K562 (cell line): ENCODE measurements around the gene HMCN2.

Experiments used
- AFF4 ChIP-seq: sonication (generic); formaldehyde crosslinking; IDR thresholded peaks from 2 replicates; pipeline ENCODE4 v1.8.0; 2023; ENCODE audit warnings: mild to moderate bottlenecking, missing genetic modification reagents
- BRF2 ChIP-seq: IDR thresholded peaks from 3 replicates; pipeline ENCODE4 v1.6.1; 2011; ENCODE audit warnings: borderline replicate concordance, mild to moderate bottlenecking; ENCODE audit not compliant: insufficient read length, insufficient read depth
- CHCHD3 ChIP-seq: fragments of 250-450 bp; sonication (Bioruptor Pico); IDR thresholded peaks from 2 replicates; pipeline ENCODE4 v2.1.2; 2022; ENCODE audit warnings: mild to moderate bottlenecking
- CTCF ChIP-seq, 3 experiments: IDR thresholded peaks in 2 of 3; conservative IDR thresholded peaks in 1 of 3; 2 replicates each; pipeline ENCODE4 v1.5.1; 2011 to 2012; ENCODE audit warnings: low read length in 3 of 3, mild to moderate bottlenecking in 3 of 3, control low read depth in 2 of 3, improper control_type of control experiment in 1 of 3, inconsistent platforms in 1 of 3, low read depth in 1 of 3, mixed read lengths in 1 of 3, moderate library complexity in 1 of 3; ENCODE audit not compliant: insufficient read depth in 2 of 3
- EGR1 ChIP-seq: fragments of 450-650 bp; conservative IDR thresholded peaks from 2 replicates; pipeline ENCODE4 v1.6.1; 2017; ENCODE audit warnings: mild to moderate bottlenecking
- ETS1 ChIP-seq: conservative IDR thresholded peaks from 2 replicates; pipeline ENCODE4 v1.6.1; 2011; ENCODE audit warnings: low read depth, mild to moderate bottlenecking, low read length; ENCODE audit not compliant: control insufficient read depth
- KLF10 ChIP-seq: fragments of 250-450 bp; sonication (Bioruptor Pico); IDR thresholded peaks from 2 replicates; pipeline ENCODE4 v1.6.1; 2021; ENCODE audit warnings: matching md5 sums
- LEF1 ChIP-seq: fragments of 450-650 bp; IDR thresholded peaks from 2 replicates; pipeline ENCODE4 v1.6.1; 2016; ENCODE audit warnings: mild to moderate bottlenecking
- MAX ChIP-seq: sonication (generic); formaldehyde crosslinking; IDR thresholded peaks from 2 replicates; pipeline ENCODE4 v1.9.0; 2022; ENCODE audit warnings: mild to moderate bottlenecking, missing genetic modification reagents
- NR2C2 ChIP-seq, 2 experiments: fragments of 200-800 bp in 1 of 2; sonication (Bioruptor generic) in 1 of 2; sonication (generic) in 1 of 2; formaldehyde crosslinking in 1 of 2; IDR thresholded peaks; 2 replicates each; pipeline versions ENCODE4 v1.6.1 to v1.8.0; 2016 to 2022; ENCODE audit warnings: mild to moderate bottlenecking in 1 of 2, missing compliant biosample characterization in 1 of 2, missing genetic modification characterization in 1 of 2, missing genetic modification reagents in 1 of 2
- USF2 ChIP-seq: sonication (generic); formaldehyde crosslinking; IDR thresholded peaks from 2 replicates; pipeline ENCODE4 v1.5.0; 2020; ENCODE audit warnings: missing genetic modification reagents
- ZBTB43 ChIP-seq: sonication (generic); formaldehyde crosslinking; IDR thresholded peaks from 2 replicates; pipeline ENCODE4 v1.8.0; 2023; ENCODE audit warnings: mild to moderate bottlenecking, missing genetic modification reagents
- ZFPM2 ChIP-seq: fragments of 250-450 bp; sonication (Bioruptor Pico); IDR thresholded peaks from 2 replicates; pipeline ENCODE4 v1.5.1; 2022; ENCODE audit warnings: mild to moderate bottlenecking

GRCh38 chr9:130358928-130359327, 93.4 kb downstream of the HMCN2 start:
- no peak for TF ChIP-seq ZBTB43 (CRISPR knock-in tag)
- no peak for TF ChIP-seq KLF10 (CRISPR knock-in tag)
- no peak for TF ChIP-seq ZFPM2 (CRISPR knock-in tag)
- no peak for TF ChIP-seq NR2C2 (CRISPR knock-in tag; IDR thresholded peaks at IDR 0.05)
- no peak for TF ChIP-seq NR2C2 (tag; IDR thresholded peaks at IDR 0.05)
- no peak for TF ChIP-seq ETS1
- no peak for TF ChIP-seq BRF2
- no peak for TF ChIP-seq CTCF (IDR thresholded peaks at IDR 0.05 in 2 of 3, conservative IDR thresholded peaks at IDR 0.05 in 1 of 3; ENCODE audit: insufficient read depth in 2 of 3, low read depth in 1 of 3, low read length in 3 of 3)
- no peak for TF ChIP-seq USF2
- TF ChIP-seq EGR1, result no peak
- no peak for TF ChIP-seq AFF4 (CRISPR knock-in tag)
- TF ChIP-seq CHCHD3 (CRISPR knock-in tag), result no peak
- no peak for TF ChIP-seq LEF1
- TF ChIP-seq MAX (CRISPR knock-in tag), result no peak
